Measurements from ENCODE around the gene UNC93B1. TPM values are rescaled to one million over a fixed set of nuclear protein-coding genes. Genes with fewer than 3 reads are reported as not detected.
"Not testable (repeated sequence)": the region's sequence is repeated elsewhere in the genome, so short reads cannot be mapped to it uniquely, and the experiment has no call there.

UNC93B1 gene
- total RNA-seq, 2 donors from 2014 or later, result 24.7 to 27.2 TPM

DNA sequence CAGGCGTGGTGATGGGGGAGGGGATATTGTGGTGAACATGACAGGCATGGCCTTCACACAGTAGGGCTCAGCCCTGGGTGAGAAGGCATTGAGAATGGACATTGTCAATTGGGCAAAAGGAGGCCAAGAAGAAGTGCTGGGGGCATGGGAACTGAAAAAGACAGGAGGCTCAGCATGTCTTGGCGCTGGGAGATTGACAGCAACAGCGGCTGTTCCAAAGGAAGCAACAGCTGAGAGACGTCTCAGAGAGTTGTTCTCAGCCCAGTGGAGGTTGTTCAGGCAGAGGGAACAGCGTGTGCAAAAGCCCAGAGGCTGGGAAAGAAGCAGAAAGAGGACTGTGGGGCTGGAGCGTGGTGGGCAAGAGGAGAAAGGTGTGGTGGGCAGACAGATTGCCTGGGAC is 47.7 kb downstream of the UNC93B1 start:
- not testable (repeated sequence) for H3K36me3 Mint-ChIP-seq (ENCODE audit: low read depth); H3K9me3 ChIP-seq (ENCODE audit: control insufficient read depth, low read length, poor library complexity, severe bottlenecking); ATAC-seq; DNase-seq
- Mint-ChIP-seq H3K27ac (peak overlapping the region; percentile 61), H3K4me3 (peak overlapping the region; percentile 93), H3K27me3 (peaks cover 34% of the 10 kb centered on the region), H3K4me1 (peaks cover 18% of the 10 kb centered on the region)

DNA sequence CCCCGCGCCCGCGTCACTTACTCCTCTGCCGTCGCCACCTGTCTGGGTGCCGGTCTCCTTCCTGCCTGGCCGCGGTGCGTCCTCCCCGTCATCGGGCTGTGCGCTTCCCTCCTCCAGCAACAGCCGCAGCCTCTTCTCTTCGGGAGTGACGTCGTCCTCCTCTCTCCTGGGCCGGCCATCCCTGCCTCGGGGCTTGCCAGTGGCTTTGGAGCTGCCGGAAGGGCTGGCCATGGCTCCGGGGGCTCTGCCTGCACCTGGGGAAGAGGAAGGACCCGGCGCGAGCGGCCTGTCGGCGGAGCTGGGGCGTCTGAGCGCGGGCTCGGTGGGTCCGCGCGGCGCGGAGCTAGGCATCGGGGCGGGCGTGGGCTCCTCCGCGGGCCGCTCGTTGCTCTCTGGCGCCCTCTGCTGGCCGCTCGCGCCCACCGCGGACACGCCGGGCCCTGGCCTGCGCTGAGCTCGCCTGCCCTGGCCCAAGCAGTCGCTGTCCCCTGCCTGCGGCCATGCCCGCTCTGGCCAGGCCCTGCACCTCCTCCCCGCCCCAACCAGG is 48.4 kb downstream of the UNC93B1 start:
- H3K27me3 Mint-ChIP-seq, result peaks cover 27% of the 10 kb centered on the region
- not testable (repeated sequence) for H3K36me3 Mint-ChIP-seq (ENCODE audit: low read depth); H3K27ac Mint-ChIP-seq; H3K9me3 ChIP-seq (ENCODE audit: control insufficient read depth, low read length, poor library complexity, severe bottlenecking)
- peak overlapping the region; percentile 93 for H3K4me3 Mint-ChIP-seq
- DNase-seq, result peak; percentile 62 to 85 (median 78)
- H3K4me1 Mint-ChIP-seq, result peaks cover 16% of the 10 kb centered on the region
- peak; percentile 82 for ATAC-seq

GRCh38 chr11:67954971-67955370 is 48.9 kb downstream of the UNC93B1 start:
- ATAC-seq; H3K36me3 Mint-ChIP-seq (ENCODE audit: low read depth); H3K9me3 ChIP-seq (ENCODE audit: control insufficient read depth, low read length, poor library complexity, severe bottlenecking); DNase-seq: not testable (repeated sequence)
- Mint-ChIP-seq H3K27ac (peak overlapping the region; percentile 32), H3K27me3 (peaks cover 22% of the 10 kb centered on the region), H3K4me1 (peaks cover 16% of the 10 kb centered on the region), H3K4me3 (peak overlapping the region; percentile 93)

DNA sequence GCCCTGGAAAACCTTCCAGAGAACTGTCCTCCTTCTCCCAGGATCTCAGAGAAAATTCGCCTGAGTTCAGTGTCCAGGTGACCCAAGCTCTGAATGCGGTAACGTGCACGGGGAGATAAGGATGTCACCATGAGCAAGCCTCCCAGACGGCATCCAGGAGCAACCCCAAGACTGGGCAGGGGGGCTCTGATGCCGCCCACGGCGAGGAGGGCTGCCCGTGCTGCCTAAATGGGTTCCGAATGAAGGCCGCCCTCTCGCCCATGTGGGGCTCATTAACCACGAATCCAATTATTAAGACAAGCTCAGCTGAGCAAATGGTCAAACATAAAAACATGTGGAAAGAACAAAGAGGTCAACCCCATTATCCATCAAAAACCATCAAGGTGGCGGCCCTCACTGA is 49.6 kb downstream of the UNC93B1 start:
- Mint-ChIP-seq H3K27me3 (peaks cover 14% of the 10 kb centered on the region), H3K27ac (peak overlapping the region; percentile 32), H3K4me3 (peak overlapping the region; percentile 93)

GRCh38 chr11:67950705-67951104 is 53.2 kb downstream of the UNC93B1 start:
- not testable (repeated sequence) for ATAC-seq; DNase-seq; H3K4me1 Mint-ChIP-seq; H3K9me3 ChIP-seq (ENCODE audit: control insufficient read depth, low read length, poor library complexity, severe bottlenecking); H3K27ac Mint-ChIP-seq; H3K36me3 Mint-ChIP-seq (ENCODE audit: low read depth); H3K4me3 Mint-ChIP-seq; H3K27me3 Mint-ChIP-seq

More for the DNA sequence above, 49.6 kb downstream of the UNC93B1 start:
- H3K36me3 Mint-ChIP-seq (ENCODE audit: low read depth); ATAC-seq; DNase-seq; H3K9me3 ChIP-seq (ENCODE audit: control insufficient read depth, low read length, poor library complexity, severe bottlenecking): not testable (repeated sequence)
- peaks cover 16% of the 10 kb centered on the region for H3K4me1 Mint-ChIP-seq

GRCh38 chr11:67947785-67948184 is 56.1 kb downstream of the UNC93B1 start:
- not testable (repeated sequence) for ATAC-seq; H3K4me1 Mint-ChIP-seq; DNase-seq; H3K9me3 ChIP-seq (ENCODE audit: control insufficient read depth, low read length, poor library complexity, severe bottlenecking); H3K27ac Mint-ChIP-seq; H3K4me3 Mint-ChIP-seq; H3K27me3 Mint-ChIP-seq; H3K36me3 Mint-ChIP-seq (ENCODE audit: low read depth)

GRCh38 chr11:67946403-67946802 is 57.5 kb downstream of the UNC93B1 start:
- not testable (repeated sequence) for H3K36me3 Mint-ChIP-seq (ENCODE audit: low read depth); ATAC-seq; H3K27me3 Mint-ChIP-seq

GRCh38 chr11:67943406-67943805 is 60.5 kb downstream of the UNC93B1 start:
- not testable (repeated sequence) for H3K27me3 Mint-ChIP-seq; H3K4me1 Mint-ChIP-seq; H3K36me3 Mint-ChIP-seq (ENCODE audit: low read depth); H3K27ac Mint-ChIP-seq; ATAC-seq; DNase-seq; H3K9me3 ChIP-seq (ENCODE audit: control insufficient read depth, low read length, poor library complexity, severe bottlenecking); H3K4me3 Mint-ChIP-seq

More at GRCh38 chr11:67946403-67946802, 57.5 kb downstream of the UNC93B1 start:
- not testable (repeated sequence) for H3K4me3 Mint-ChIP-seq; H3K9me3 ChIP-seq (ENCODE audit: control insufficient read depth, low read length, poor library complexity, severe bottlenecking); DNase-seq; H3K4me1 Mint-ChIP-seq; H3K27ac Mint-ChIP-seq

Other genes starting within 250 kb of the UNC93B1 start
- gene ALDH3B1, start 6.2 kb upstream of the UNC93B1 start, total RNA-seq, result 1 to 10 TPM; 1.1 TPM
- gene NDUFS8, start 26.6 kb upstream of the UNC93B1 start, total RNA-seq, result 10 to 100 TPM; 59.5 to 64.2 TPM
- gene TCIRG1, start 34.9 kb upstream of the UNC93B1 start, total RNA-seq, result 100 to 1,000 TPM; 187 to 207 TPM
- gene CHKA, start 117.3 kb upstream of the UNC93B1 start, total RNA-seq, result 1 to 10 TPM; 7.4 to 9.8 TPM
- 10 to 100 TPM; 30.5 to 33.8 TPM for gene KMT5B, start 209.2 kb upstream of the UNC93B1 start, total RNA-seq